KOPT-K1 (cell line): ENCODE measurements around the gene MOCOS.

ENCODE experiments used
- H3K27ac ChIP-seq: fragments of 200-600 bp; sonication (generic); 2 replicates; pipeline ENCODE4 v1.5.1; 2016; ENCODE audit warnings: antibody characterized with exemption, mild to moderate bottlenecking, low read depth, low read length; ENCODE audit not compliant: poor library complexity, severe bottlenecking
- H3K36me3 ChIP-seq: fragments of 200-600 bp; sonication (generic); 2 replicates; pipeline ENCODE4 v1.5.1; 2017; ENCODE audit warnings: antibody characterized with exemption, mild to moderate bottlenecking, low read length, moderate library complexity; ENCODE audit not compliant: insufficient read depth
- H3K9me3 ChIP-seq: fragments of 200-600 bp; sonication (generic); 2 replicates; pipeline ENCODE4 v1.5.1; 2017; ENCODE audit warnings: antibody characterized with exemption, low read length, mild to moderate bottlenecking; ENCODE audit not compliant: insufficient read depth, poor library complexity, severe bottlenecking

Gene MOCOS

GRCh38 chr18:36308711-36309435 lies 121.6 kb downstream of the MOCOS start:
- H3K9me3 ChIP-seq = no peaks in the 10 kb centered on the region
- no peaks in the 10 kb centered on the region for H3K36me3 ChIP-seq
- H3K27ac ChIP-seq = no peak overlapping the region

GRCh38 chr18:36309436-36310391 lies 122.4 kb downstream of the MOCOS start:
- H3K36me3 ChIP-seq = no peaks in the 10 kb centered on the region

GRCh38 chr18:36311026-36311570 lies 123.8 kb downstream of the MOCOS start:
- Histone ChIP-seq H3K9me3 (no peaks in the 10 kb centered on the region), H3K27ac (no peak overlapping the region), H3K36me3 (no peaks in the 10 kb centered on the region)

More at GRCh38 chr18:36309436-36310391, 122.4 kb downstream of the MOCOS start:
- no peaks in the 10 kb centered on the region for H3K9me3 ChIP-seq
- no peak overlapping the region for H3K27ac ChIP-seq

- Histone ChIP-seq H3K27ac (no peak overlapping the region), H3K36me3 (no peaks in the 10 kb centered on the region), H3K9me3 (no peaks in the 10 kb centered on the region)
Observed at GRCh38 chr18:36312806-36313395, 125.6 kb downstream of the MOCOS start.

GRCh38 chr18:36314098-36314497 lies 126.8 kb downstream of the MOCOS start:
- H3K9me3 ChIP-seq = no peaks in the 10 kb centered on the region
- H3K36me3 ChIP-seq = no peaks in the 10 kb centered on the region
- no peak overlapping the region for H3K27ac ChIP-seq

GRCh38 chr18:36314754-36315153 lies 127.5 kb downstream of the MOCOS start:
- no peaks in the 10 kb centered on the region for H3K36me3 ChIP-seq
- H3K27ac ChIP-seq = no peak overlapping the region
- no peaks in the 10 kb centered on the region for H3K9me3 ChIP-seq

- Histone ChIP-seq H3K9me3 (no peaks in the 10 kb centered on the region), H3K27ac (no peak overlapping the region), H3K36me3 (no peaks in the 10 kb centered on the region)
Observed at GRCh38 chr18:36315736-36316135, 128.4 kb downstream of the MOCOS start.

- Histone ChIP-seq H3K9me3 (no peaks in the 10 kb centered on the region), H3K27ac (no peak overlapping the region), H3K36me3 (no peaks in the 10 kb centered on the region)
Observed at GRCh38 chr18:36316246-36316645, 128.9 kb downstream of the MOCOS start.
